Caco-2 (cell line): ENCODE results near the gene TYW5. TPM values are rescaled to one million over a fixed set of nuclear protein-coding genes. Genes with fewer than 3 reads are reported as not detected.

Experiments used
- BruUV-seq: library from RNA; stranded (reverse); fragments of 400-500 nt; replicated peaks from 2 replicates; lab custom pipeline; 2021; lab: Mats Ljungman, UMichigan
- CTCF ChIA-PET: fragments of 300-600 bp; sonication (Branson Sonifier 250); formaldehyde crosslinking; loops from one replicate; lab custom pipeline; 2022; ENCODE audit warnings: antibody characterized with exemption; lab: Charles Lee
- POLR2A ChIA-PET: fragments of 300-600 bp; sonication (Branson Sonifier 250); formaldehyde crosslinking; loops from one replicate; lab custom pipeline; 2022; ENCODE audit warnings: antibody characterized with exemption; lab: Charles Lee
- DNase-seq, 2 experiments: peaks; one replicate each; pipeline versions ENCODE4 v3.0.0 to v3.0.0-alpha.2; 2020 to 2022
- H3K27me3 ChIP-seq: replicated peaks from 2 replicates; pipeline ENCODE4 v1.6.0; 2011; ENCODE audit warnings: low read length; ENCODE audit not compliant: control insufficient read depth, insufficient read depth
- H3K36me3 ChIP-seq: 2 replicates; pipeline ENCODE4 v1.5.1; 2011; ENCODE audit warnings: low read length; ENCODE audit not compliant: control insufficient read depth, insufficient read depth
- H3K4me1 ChIP-seq: fragments of 250-450 bp; sonication (Bioruptor Pico); 2 replicates; pipeline ENCODE4 v1.5.1; 2020; ENCODE audit warnings: mild to moderate bottlenecking
- H3K4me3 ChIP-seq: 2 replicates; pipeline ENCODE4 v1.5.1; 2011; ENCODE audit warnings: low read depth, mild to moderate bottlenecking, control low read depth, low read length
- H3K9me3 ChIP-seq: fragments of 250-450 bp; sonication (Bioruptor Pico); 2 replicates; pipeline ENCODE4 v1.5.1; 2020; ENCODE audit warnings: mild to moderate bottlenecking, moderate library complexity
- H3K27ac Mint-ChIP-seq: one replicate; pipeline ENCODE4 v1.8.0; 2022; ENCODE audit warnings: mixed read lengths; ENCODE audit not compliant: unreplicated experiment
- H3K27me3 Mint-ChIP-seq: one replicate; pipeline ENCODE4 v1.8.0; 2022; ENCODE audit warnings: mixed read lengths; ENCODE audit not compliant: insufficient read depth, unreplicated experiment
- H3K36me3 Mint-ChIP-seq: one replicate; pipeline ENCODE4 v1.8.0; 2022; ENCODE audit warnings: mild to moderate bottlenecking, mixed read lengths; ENCODE audit not compliant: insufficient read depth, unreplicated experiment
- H3K4me1 Mint-ChIP-seq: one replicate; pipeline ENCODE4 v1.8.0; 2022; ENCODE audit warnings: low read depth, mixed read lengths; ENCODE audit not compliant: unreplicated experiment
- H3K4me3 Mint-ChIP-seq: one replicate; pipeline ENCODE4 v1.8.0; 2022; ENCODE audit warnings: mild to moderate bottlenecking, moderate library complexity, mixed read lengths; ENCODE audit not compliant: unreplicated experiment
- H3K9me3 Mint-ChIP-seq: one replicate; pipeline ENCODE4 v1.8.0; 2022; ENCODE audit warnings: mixed read lengths; ENCODE audit not compliant: unreplicated experiment
- intact Hi-C: fragments of 100-400 bp; cut with micrococcal nuclease; formaldehyde crosslinking; loops from one replicate; pipeline ENCODE4 v1.10.0; 2022; ENCODE audit not compliant: unreplicated experiment
- total RNA-seq: library from RNA; stranded (reverse); gene quantifications from 2 replicates; pipeline ENCODE4 v1.2.3, GENCODE V29; 2022
- TF ChIP-seq, protein P1 (sequence below), 2 experiments: fragments of 200-600 bp in 1 of 2; IDR thresholded peaks; 1 replicate in 1 of 2; 2 replicates in 1 of 2; pipeline versions ENCODE4 v1.5.1 to v1.8.0; 2011 to 2022; ENCODE audit warnings: antibody characterized with exemption in 1 of 2, control low read depth in 1 of 2, inconsistent platforms in 1 of 2, low read depth in 1 of 2, low read length in 1 of 2, mild to moderate bottlenecking in 1 of 2, moderate library complexity in 1 of 2; ENCODE audit not compliant: insufficient read depth in 1 of 2, severe bottlenecking in 1 of 2, unreplicated experiment in 1 of 2

The TYW5 gene
- total RNA-seq, 1 experiment from 2014 or later = 13.9 TPM

DNA sequence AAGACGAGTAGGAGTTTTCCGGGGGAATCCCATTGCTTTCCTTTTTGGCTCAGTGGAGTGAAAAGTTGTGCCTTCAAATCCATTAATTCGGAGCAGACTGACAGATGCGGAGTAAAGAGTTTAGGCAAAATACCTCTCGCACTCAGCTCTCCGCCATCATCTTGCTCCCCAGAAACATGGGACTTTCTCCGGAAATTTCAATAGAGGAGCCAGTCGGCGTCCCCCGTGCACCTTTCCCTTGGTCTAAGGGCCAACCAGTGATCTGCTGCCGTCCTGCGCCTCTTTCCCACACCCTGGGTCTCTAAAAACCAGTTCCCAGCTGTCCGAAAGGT is 318 bp downstream of the TYW5 start:
- no peak for DNase-seq
- no peaks in the 10 kb centered on the region for H3K27me3 ChIP-seq
- ChIA-PET CTCF (interaction anchor here (0.5 kb wide), 1 partner anchor 19 kb away, joined by 3 read pairs; no protein-coding TSS in a partner anchor), POLR2A (interaction anchor here (0.7 to 1.1 kb wide), 2 partner anchors 43 to 44 kb away, joined by 3 to 4 read pairs; no protein-coding TSS in a partner anchor)
- H3K4me1 ChIP-seq = peaks cover 4% of the 10 kb centered on the region; the same call in 1 of the 2 replicates
- Mint-ChIP-seq H3K27me3 (no peaks in the 10 kb centered on the region), H3K4me1 (peaks cover 10% of the 10 kb centered on the region), H3K4me3 (peak overlapping the region; percentile 96), H3K36me3 (peaks cover 26% of the 10 kb centered on the region), H3K27ac (peak overlapping the region; percentile 98), H3K9me3 (no peaks in the 10 kb centered on the region)
- H3K9me3 ChIP-seq = no peaks in the 10 kb centered on the region
- TSS peak; percentile 73 for BruUV-seq
- intact Hi-C loops = loop anchor here (1.0 kb wide), 1 partner anchor 44 kb away; the partner anchor contains the start of gene C2orf69
- H3K4me3 ChIP-seq = peak overlapping the region; percentile 99
- H3K36me3 ChIP-seq = no peaks in the 10 kb centered on the region
- TF ChIP-seq, protein P1, sequence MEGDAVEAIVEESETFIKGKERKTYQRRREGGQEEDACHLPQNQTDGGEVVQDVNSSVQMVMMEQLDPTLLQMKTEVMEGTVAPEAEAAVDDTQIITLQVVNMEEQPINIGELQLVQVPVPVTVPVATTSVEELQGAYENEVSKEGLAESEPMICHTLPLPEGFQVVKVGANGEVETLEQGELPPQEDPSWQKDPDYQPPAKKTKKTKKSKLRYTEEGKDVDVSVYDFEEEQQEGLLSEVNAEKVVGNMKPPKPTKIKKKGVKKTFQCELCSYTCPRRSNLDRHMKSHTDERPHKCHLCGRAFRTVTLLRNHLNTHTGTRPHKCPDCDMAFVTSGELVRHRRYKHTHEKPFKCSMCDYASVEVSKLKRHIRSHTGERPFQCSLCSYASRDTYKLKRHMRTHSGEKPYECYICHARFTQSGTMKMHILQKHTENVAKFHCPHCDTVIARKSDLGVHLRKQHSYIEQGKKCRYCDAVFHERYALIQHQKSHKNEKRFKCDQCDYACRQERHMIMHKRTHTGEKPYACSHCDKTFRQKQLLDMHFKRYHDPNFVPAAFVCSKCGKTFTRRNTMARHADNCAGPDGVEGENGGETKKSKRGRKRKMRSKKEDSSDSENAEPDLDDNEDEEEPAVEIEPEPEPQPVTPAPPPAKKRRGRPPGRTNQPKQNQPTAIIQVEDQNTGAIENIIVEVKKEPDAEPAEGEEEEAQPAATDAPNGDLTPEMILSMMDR (IDR thresholded peaks at IDR 0.05; ENCODE audit: insufficient read depth in 1 of 2, low read depth in 1 of 2, low read length in 1 of 2, severe bottlenecking in 1 of 2, unreplicated experiment in 1 of 2) = no peak

DNA sequence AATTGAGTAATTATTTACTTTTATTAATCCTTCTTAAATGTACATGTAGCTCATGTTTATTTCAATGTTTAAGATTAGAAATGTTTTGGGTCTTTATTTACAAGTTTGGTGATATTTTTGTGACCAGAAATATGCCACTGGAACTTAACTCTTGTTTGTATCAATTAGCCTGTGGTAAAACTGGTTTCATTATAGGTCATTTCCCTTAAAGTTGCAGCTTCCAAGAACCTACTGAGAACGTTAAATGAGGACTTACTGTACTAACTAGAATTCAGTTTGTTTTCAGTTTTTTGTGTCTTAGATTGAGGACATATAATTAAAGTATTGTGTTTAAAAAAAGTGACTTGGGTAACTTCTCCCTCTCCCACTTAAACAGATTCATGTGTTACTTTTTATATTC is 4.3 kb downstream of the TYW5 start:
- peaks cover 4% of the 10 kb centered on the region; the same call in 1 of the 2 replicates for H3K4me1 ChIP-seq
- no peaks in the 10 kb centered on the region for H3K27me3 ChIP-seq
- DNase-seq = no peak
- no TSS peak for BruUV-seq
- ChIA-PET CTCF (no interaction called here), POLR2A (no interaction called here)
- no peak overlapping the region for H3K4me3 ChIP-seq
- Mint-ChIP-seq H3K36me3 (peaks cover 50% of the 10 kb centered on the region), H3K4me3 (no peak overlapping the region), H3K4me1 (peaks cover 4% of the 10 kb centered on the region), H3K27me3 (no peaks in the 10 kb centered on the region), H3K27ac (no peak overlapping the region), H3K9me3 (no peaks in the 10 kb centered on the region)
- TF ChIP-seq, protein P1 (IDR thresholded peaks at IDR 0.05; ENCODE audit: insufficient read depth in 1 of 2, low read depth in 1 of 2, low read length in 1 of 2, severe bottlenecking in 1 of 2, unreplicated experiment in 1 of 2) = no peak
- no peaks in the 10 kb centered on the region for H3K9me3 ChIP-seq
- H3K36me3 ChIP-seq = no peaks in the 10 kb centered on the region
- intact Hi-C loops = no loop called here

DNA sequence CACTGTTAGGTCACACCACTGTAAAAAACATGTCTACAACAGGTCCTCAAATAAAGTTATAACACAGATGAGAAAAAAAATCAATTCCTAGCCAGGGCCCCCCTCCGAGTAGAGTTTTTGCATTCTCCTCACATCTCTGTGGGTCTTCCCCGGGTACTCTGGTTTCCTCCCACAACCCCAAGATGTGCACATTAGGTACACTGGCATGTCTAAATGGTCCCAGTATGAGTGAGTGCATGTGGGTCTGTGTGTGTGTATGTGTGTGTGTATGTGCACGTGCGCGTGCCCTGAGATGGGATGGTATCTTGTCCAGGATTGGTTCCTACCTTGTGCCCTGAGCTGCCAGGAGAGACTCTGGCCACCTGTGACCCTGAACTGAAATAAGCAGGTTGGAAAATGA is 4.9 kb downstream of the TYW5 start:
- no peaks in the 10 kb centered on the region for H3K9me3 ChIP-seq
- TF ChIP-seq, protein P1 (IDR thresholded peaks at IDR 0.05; ENCODE audit: insufficient read depth in 1 of 2, low read depth in 1 of 2, low read length in 1 of 2, severe bottlenecking in 1 of 2, unreplicated experiment in 1 of 2) = no peak
- intact Hi-C loops = no loop called here
- Mint-ChIP-seq H3K27me3 (no peaks in the 10 kb centered on the region), H3K27ac (no peak overlapping the region), H3K4me3 (no peak overlapping the region), H3K4me1 (peaks cover 4% of the 10 kb centered on the region), H3K36me3 (peaks cover 54% of the 10 kb centered on the region), H3K9me3 (no peaks in the 10 kb centered on the region)
- CTCF ChIA-PET = no interaction called here
- no TSS peak for BruUV-seq
- H3K27me3 ChIP-seq = no peaks in the 10 kb centered on the region
- DNase-seq = no peak
- POLR2A ChIA-PET = no interaction called here
- no peak overlapping the region for H3K4me3 ChIP-seq
- H3K36me3 ChIP-seq = no peaks in the 10 kb centered on the region
- peaks cover 4% of the 10 kb centered on the region; the same call in 1 of the 2 replicates for H3K4me1 ChIP-seq
